Chondrocyte (in vitro differentiated cells): ENCODE data around the gene CBLB. TPM values are rescaled to one million over a fixed set of nuclear protein-coding genes. Genes with fewer than 3 reads are reported as not detected.
A peak's percentile ranks its signal among the peaks of the same experiment; 100 is the strongest.

Experiments used
- DNase-seq: peaks from one replicate; pipeline ENCODE4 v3.0.0; 2021; ENCODE audit warnings: mixed read lengths, low spot score
- H3K27ac Mint-ChIP-seq: one replicate; pipeline ENCODE4 v1.8.0; 2021; ENCODE audit warnings: mild to moderate bottlenecking, moderate library complexity, mixed read lengths; ENCODE audit not compliant: unreplicated experiment
- H3K27me3 Mint-ChIP-seq: 2 replicates; pipeline ENCODE4 v1.8.0; 2021; ENCODE audit warnings: low read depth, mixed read lengths
- H3K36me3 Mint-ChIP-seq: 2 replicates; pipeline ENCODE4 v1.8.0; 2021; ENCODE audit warnings: low read depth, mixed read lengths
- H3K4me1 Mint-ChIP-seq: 2 replicates; pipeline ENCODE4 v1.8.0; 2021; ENCODE audit warnings: low read depth, mild to moderate bottlenecking, mixed read lengths
- H3K4me3 Mint-ChIP-seq: one replicate; pipeline ENCODE4 v1.8.0; 2021; ENCODE audit warnings: mild to moderate bottlenecking, moderate library complexity, mixed read lengths; ENCODE audit not compliant: unreplicated experiment
- H3K9me3 Mint-ChIP-seq: 2 replicates; pipeline ENCODE4 v1.8.0; 2021; ENCODE audit warnings: low read depth, mixed read lengths
- total RNA-seq: library from RNA; stranded (reverse); gene quantifications from 3 replicates; pipeline ENCODE4 v1.2.1, GENCODE V29; 2021
- TF ChIP-seq, protein P1 (sequence below): fragments of 200-600 bp; sonication (generic); IDR thresholded peaks from 2 replicates; pipeline ENCODE4 v1.5.0; 2021; ENCODE audit warnings: antibody characterized with exemption, mild to moderate bottlenecking, moderate library complexity

CBLB gene
- total RNA-seq, 1 donor from 2014 or later = 25.0 TPM

DNA sequence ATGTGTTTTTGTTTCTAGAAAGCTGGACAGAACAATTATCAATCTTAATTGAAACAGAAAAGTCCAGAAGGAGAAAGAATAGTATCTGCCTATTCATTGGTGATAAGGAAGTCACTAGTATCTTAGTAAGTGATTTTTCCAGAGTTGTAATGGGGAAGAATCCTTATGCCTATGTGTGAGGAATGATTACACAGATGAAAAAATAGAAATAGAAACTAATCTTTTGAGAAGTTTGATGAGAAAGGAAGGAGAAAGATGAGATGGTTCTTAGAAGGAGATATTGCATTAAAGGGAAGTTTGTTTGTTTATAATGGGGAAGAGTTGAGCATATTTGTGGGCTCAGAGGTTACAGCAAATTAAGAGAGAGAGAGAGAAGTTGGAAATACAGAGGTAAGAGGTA lies 42.7 kb upstream of the CBLB start:
- DNase-seq = no peak
- Mint-ChIP-seq H3K36me3 (peaks cover 6% of the 10 kb centered on the region), H3K9me3 (peaks cover 7% of the 10 kb centered on the region), H3K4me3 (no peak overlapping the region), H3K27me3 (no peaks in the 10 kb centered on the region), H3K4me1 (peaks cover 13% of the 10 kb centered on the region), H3K27ac (no peak overlapping the region)
- TF ChIP-seq, protein P1, sequence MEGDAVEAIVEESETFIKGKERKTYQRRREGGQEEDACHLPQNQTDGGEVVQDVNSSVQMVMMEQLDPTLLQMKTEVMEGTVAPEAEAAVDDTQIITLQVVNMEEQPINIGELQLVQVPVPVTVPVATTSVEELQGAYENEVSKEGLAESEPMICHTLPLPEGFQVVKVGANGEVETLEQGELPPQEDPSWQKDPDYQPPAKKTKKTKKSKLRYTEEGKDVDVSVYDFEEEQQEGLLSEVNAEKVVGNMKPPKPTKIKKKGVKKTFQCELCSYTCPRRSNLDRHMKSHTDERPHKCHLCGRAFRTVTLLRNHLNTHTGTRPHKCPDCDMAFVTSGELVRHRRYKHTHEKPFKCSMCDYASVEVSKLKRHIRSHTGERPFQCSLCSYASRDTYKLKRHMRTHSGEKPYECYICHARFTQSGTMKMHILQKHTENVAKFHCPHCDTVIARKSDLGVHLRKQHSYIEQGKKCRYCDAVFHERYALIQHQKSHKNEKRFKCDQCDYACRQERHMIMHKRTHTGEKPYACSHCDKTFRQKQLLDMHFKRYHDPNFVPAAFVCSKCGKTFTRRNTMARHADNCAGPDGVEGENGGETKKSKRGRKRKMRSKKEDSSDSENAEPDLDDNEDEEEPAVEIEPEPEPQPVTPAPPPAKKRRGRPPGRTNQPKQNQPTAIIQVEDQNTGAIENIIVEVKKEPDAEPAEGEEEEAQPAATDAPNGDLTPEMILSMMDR = no peak

DNA sequence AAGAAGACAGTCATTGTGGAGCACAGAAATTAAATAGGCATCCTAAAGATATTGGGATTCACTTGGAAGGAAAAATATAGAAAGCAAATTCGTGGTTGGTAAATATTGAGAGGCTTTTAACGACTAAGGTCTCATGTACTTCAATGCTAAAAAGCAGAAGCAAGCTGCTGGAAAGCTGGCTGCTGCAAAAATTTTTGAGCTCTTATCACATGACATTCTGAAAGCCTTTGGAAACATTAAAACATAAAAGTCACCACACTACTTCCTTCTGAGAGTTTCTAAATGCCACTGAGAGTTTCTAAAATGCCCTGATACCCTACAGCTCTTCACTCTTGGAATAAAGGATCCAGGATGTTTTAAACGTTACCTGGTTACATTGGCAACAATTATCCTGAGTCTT lies 39.0 kb upstream of the CBLB start:
- no peaks in the 10 kb centered on the region for H3K9me3 Mint-ChIP-seq
- no peak overlapping the region for H3K27ac Mint-ChIP-seq
- H3K27me3 Mint-ChIP-seq = no peaks in the 10 kb centered on the region
- no peaks in the 10 kb centered on the region for H3K36me3 Mint-ChIP-seq
- H3K4me3 Mint-ChIP-seq = no peak overlapping the region
- H3K4me1 Mint-ChIP-seq = peaks cover 35% of the 10 kb centered on the region
- TF ChIP-seq, protein P1 = no peak
- no peak for DNase-seq

DNA sequence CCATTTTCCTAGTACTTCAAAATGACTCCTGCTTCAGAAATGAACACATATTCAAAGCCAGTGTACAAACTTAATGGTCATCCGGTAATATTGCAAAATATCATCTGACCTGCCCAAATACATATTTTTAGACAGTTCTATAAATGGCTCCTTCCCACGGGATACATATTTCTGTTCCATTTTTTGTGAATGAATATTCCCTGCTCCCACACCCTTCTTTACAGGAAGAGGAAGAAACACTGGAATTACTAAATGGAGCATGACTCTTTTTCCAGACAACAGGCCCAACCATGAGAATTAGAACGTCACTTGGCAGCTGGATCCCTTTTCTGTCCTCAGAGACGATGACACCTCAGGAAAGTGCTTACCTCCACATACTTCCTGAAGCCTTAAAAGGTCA lies 38.0 kb upstream of the CBLB start:
- TF ChIP-seq, protein P1 = no peak
- peaks cover 35% of the 10 kb centered on the region for H3K4me1 Mint-ChIP-seq
- peak overlapping the region; percentile 84 for H3K27ac Mint-ChIP-seq
- H3K27me3 Mint-ChIP-seq = no peaks in the 10 kb centered on the region
- DNase-seq = no peak
- no peaks in the 10 kb centered on the region for H3K36me3 Mint-ChIP-seq
- no peaks in the 10 kb centered on the region for H3K9me3 Mint-ChIP-seq
- no peak overlapping the region for H3K4me3 Mint-ChIP-seq

DNA sequence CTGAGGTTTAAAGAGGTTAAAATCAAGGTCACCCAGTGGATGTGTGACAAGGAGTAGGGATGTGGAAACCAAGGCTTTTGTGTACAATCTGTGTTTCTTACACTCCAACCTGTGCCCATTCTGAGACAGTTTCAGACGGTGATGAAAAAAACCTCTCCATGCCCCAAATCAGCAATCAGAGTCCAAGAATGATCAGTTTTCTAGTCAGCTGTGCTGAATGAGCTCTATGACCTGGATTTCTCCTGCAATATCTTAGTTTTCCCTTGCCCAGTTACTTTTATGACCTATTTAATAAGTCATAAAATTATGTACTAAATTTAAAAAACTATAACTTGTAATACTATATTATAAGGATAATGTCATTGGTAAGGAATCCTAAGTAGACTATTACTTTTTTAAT lies 37.5 kb upstream of the CBLB start:
- no peak for DNase-seq
- H3K9me3 Mint-ChIP-seq = no peaks in the 10 kb centered on the region
- H3K4me3 Mint-ChIP-seq = no peak overlapping the region
- TF ChIP-seq, protein P1 = no peak
- H3K27ac Mint-ChIP-seq = peak overlapping the region; percentile 84
- no peaks in the 10 kb centered on the region for H3K27me3 Mint-ChIP-seq
- H3K36me3 Mint-ChIP-seq = no peaks in the 10 kb centered on the region
- peaks cover 35% of the 10 kb centered on the region for H3K4me1 Mint-ChIP-seq

DNA sequence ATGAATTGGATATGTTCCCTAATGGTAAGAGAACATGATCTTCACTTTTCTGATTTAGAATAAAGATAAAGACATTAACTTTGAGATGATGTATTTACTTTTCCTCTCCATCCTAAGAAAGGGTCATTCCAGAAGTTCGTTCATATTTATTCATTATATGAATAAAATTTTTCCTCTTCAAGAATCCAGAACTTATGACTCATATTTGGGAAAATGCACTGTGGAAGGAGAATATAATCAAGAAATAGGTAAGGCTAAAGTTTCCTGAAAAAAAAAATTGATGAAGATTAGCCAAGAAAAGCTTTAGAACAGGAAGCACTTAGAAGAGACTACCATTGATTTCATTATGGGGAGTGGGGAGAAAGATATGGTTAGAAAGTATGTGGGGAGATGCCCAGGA lies 36.5 kb upstream of the CBLB start:
- H3K27me3 Mint-ChIP-seq = no peaks in the 10 kb centered on the region
- peak overlapping the region; percentile 51 for H3K27ac Mint-ChIP-seq
- DNase-seq = no peak
- no peak overlapping the region for H3K4me3 Mint-ChIP-seq
- no peaks in the 10 kb centered on the region for H3K9me3 Mint-ChIP-seq
- TF ChIP-seq, protein P1 = no peak
- H3K36me3 Mint-ChIP-seq = no peaks in the 10 kb centered on the region
- H3K4me1 Mint-ChIP-seq = peaks cover 35% of the 10 kb centered on the region
